ENCODE results near the gene CCDC127. TPM values are rescaled to one million over a fixed set of nuclear protein-coding genes. Genes with fewer than 3 reads are reported as not detected.

CCDC127 gene
- total and polyA plus RNA-seq, 2 of the 13 experiments (the other 11 are each of a cell fraction or from before 2014, with no cell fraction given), result 2.9 to 4.3 TPM

DNA sequence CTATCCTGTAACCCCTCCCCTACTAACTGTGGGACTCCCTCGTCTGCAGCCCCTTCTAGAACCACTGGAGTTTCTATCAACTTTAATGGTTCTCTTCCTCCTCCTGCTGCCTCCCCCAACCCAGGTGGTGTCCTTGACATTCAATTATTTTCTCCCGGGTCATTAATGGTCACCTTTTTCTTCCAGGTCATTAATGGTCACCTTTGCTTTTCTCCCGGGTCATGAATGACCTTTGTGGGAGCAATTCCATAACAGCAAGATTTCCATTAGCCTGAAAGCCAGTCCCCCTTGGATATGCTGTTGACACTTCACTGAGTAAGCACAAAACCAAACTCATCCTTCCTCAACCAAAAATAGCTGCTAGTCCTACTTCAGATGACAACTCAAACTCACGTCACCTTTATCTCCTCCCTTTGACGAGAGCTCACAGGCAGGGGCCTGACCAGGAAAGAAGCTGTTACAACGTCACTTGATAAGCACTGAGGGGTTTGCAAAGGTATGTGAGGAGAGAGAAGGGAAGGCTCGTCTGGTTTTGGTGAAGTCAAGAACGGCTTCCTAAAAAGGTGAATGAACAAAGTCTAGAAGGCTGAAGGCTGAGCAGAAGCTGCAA is 10.9 kb downstream of the CCDC127 start (continued):
- TF ChIP-seq ZNF570 (CRISPR knock-in tag; IDR thresholded peaks at IDR 0.05; ENCODE audit: borderline replicate concordance) (no peak), IRF2 (CRISPR knock-in tag; IDR thresholded peaks at IDR 0.05) (no peak), ZNF12 (CRISPR knock-in tag; IDR thresholded peaks at IDR 0.05) (no peak)
- TF ChIP-seq, protein P1, sequence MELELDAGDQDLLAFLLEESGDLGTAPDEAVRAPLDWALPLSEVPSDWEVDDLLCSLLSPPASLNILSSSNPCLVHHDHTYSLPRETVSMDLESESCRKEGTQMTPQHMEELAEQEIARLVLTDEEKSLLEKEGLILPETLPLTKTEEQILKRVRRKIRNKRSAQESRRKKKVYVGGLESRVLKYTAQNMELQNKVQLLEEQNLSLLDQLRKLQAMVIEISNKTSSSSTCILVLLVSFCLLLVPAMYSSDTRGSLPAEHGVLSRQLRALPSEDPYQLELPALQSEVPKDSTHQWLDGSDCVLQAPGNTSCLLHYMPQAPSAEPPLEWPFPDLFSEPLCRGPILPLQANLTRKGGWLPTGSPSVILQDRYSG (CRISPR knock-in tag; IDR thresholded peaks at IDR 0.05), result no peak

DNA sequence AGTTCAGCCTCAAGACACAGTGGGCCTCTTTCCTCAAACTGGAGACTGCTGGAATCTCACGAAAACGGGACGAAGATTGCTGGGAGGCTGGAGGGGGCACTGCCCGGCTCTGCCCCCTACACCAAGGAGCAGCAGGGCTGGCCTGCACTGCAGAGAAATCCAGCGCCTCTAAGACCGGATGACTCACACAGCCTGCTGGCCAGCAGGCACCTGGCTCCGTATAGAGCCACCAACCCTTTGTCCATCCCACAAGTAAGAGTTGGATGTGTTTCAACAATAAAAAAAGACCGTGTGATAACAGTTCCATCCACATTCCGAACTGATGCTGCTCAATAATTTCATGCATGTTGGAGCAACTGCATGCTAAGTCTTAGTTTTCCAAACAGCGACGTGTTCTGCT is 11.5 kb downstream of the CCDC127 start:
- WGBS (ENCODE audit: low lambda C conversion rate), result 94% methylated on average over 11 of the region's 11 CpGs
- Histone ChIP-seq H2AFZ (ENCODE audit: low read length) (no peak overlapping the region), H3K9me3 (ENCODE audit: low read length) (no peaks in the 10 kb centered on the region), H4K20me1 (ENCODE audit: insufficient read depth, low read length) (peaks cover 18% of the 10 kb centered on the region; the same call in 1 of the 2 replicates), H3K27me3 (ENCODE audit: control insufficient read depth in 1 of 2, insufficient read depth in 2 of 2, low read length in 2 of 2) (no peaks in the 10 kb centered on the region), H3K4me3 (replicated peaks in 1 of 3; ENCODE audit: insufficient read depth in 1 of 3, low read depth in 2 of 3, low read length in 3 of 3) (no peak overlapping the region), H3K27ac (ENCODE audit: extremely low read length, insufficient read depth, low read length) (no peak overlapping the region), H3K36me3 (replicated peaks in 1 of 2; ENCODE audit: control insufficient read depth in 1 of 2, insufficient read depth in 2 of 2, low read length in 2 of 2) (peaks cover 15 to 40% of the 10 kb centered on the region in 2 experiments; a peak in 4 of 5 replicates), H3K79me2 (ENCODE audit: insufficient read depth, low read length) (peaks cover 27% of the 10 kb centered on the region), H3K9ac (ENCODE audit: insufficient read depth, low read depth, low read length) (no peak overlapping the region), H3K4me1 (ENCODE audit: insufficient read depth, low read length) (no peaks in the 10 kb centered on the region), H3K4me2 (ENCODE audit: low read depth, low read length) (no peak overlapping the region)
- POLR2A ChIA-PET, result no interaction called here
- intact Hi-C loops (cut with micrococcal nuclease; ENCODE audit: unreplicated experiment) (no loop called here), in situ Hi-C loops (cut with HindIII; ENCODE audit: extremely low pct_ligation_motif_present, low pct_unique_long_range_greater_than_20kb) (no loop called here)
- ATAC-seq (no peak), DNase-seq (ENCODE audit: low spot score) (no peak), FAIRE-seq (no peak)
- CTCF ChIA-PET (ENCODE audit: low intra/inter-chr PET ratio, low total read pairs), result no interaction called here
- no TSS peak for BruUV-seq (replicated peaks)
- TF ChIP-seq, protein P2, sequence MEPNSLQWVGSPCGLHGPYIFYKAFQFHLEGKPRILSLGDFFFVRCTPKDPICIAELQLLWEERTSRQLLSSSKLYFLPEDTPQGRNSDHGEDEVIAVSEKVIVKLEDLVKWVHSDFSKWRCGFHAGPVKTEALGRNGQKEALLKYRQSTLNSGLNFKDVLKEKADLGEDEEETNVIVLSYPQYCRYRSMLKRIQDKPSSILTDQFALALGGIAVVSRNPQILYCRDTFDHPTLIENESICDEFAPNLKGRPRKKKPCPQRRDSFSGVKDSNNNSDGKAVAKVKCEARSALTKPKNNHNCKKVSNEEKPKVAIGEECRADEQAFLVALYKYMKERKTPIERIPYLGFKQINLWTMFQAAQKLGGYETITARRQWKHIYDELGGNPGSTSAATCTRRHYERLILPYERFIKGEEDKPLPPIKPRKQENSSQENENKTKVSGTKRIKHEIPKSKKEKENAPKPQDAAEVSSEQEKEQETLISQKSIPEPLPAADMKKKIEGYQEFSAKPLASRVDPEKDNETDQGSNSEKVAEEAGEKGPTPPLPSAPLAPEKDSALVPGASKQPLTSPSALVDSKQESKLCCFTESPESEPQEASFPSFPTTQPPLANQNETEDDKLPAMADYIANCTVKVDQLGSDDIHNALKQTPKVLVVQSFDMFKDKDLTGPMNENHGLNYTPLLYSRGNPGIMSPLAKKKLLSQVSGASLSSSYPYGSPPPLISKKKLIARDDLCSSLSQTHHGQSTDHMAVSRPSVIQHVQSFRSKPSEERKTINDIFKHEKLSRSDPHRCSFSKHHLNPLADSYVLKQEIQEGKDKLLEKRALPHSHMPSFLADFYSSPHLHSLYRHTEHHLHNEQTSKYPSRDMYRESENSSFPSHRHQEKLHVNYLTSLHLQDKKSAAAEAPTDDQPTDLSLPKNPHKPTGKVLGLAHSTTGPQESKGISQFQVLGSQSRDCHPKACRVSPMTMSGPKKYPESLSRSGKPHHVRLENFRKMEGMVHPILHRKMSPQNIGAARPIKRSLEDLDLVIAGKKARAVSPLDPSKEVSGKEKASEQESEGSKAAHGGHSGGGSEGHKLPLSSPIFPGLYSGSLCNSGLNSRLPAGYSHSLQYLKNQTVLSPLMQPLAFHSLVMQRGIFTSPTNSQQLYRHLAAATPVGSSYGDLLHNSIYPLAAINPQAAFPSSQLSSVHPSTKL (CRISPR knock-in tag; IDR thresholded peaks at IDR 0.05), result no peak
- no peak for TF ChIP-seq CAMTA2 (CRISPR knock-in tag; IDR thresholded peaks at IDR 0.05; ENCODE audit: borderline replicate concordance)
- TF ChIP-seq ZFP1 (CRISPR knock-in tag; IDR thresholded peaks at IDR 0.05), result no peak
- TF ChIP-seq KMT2A (CRISPR knock-in tag; IDR thresholded peaks at IDR 0.05), result no peak
- TF ChIP-seq ZNF292 (CRISPR knock-in tag; IDR thresholded peaks at IDR 0.05; ENCODE audit: borderline replicate concordance, low read depth), result no peak
- TF ChIP-seq MXD4 (CRISPR knock-in tag; IDR thresholded peaks at IDR 0.05), result no peak
- TF ChIP-seq, protein P3, sequence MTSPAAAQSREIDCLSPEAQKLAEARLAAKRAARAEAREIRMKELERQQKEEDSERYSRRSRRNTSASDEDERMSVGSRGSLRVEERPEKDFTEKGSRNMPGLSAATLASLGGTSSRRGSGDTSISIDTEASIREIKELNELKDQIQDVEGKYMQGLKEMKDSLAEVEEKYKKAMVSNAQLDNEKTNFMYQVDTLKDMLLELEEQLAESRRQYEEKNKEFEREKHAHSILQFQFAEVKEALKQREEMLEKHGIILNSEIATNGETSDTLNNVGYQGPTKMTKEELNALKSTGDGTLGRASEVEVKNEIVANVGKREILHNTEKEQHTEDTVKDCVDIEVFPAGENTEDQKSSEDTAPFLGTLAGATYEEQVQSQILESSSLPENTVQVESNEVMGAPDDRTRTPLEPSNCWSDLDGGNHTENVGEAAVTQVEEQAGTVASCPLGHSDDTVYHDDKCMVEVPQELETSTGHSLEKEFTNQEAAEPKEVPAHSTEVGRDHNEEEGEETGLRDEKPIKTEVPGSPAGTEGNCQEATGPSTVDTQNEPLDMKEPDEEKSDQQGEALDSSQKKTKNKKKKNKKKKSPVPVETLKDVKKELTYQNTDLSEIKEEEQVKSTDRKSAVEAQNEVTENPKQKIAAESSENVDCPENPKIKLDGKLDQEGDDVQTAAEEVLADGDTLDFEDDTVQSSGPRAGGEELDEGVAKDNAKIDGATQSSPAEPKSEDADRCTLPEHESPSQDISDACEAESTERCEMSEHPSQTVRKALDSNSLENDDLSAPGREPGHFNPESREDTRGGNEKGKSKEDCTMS (CRISPR knock-in tag; conservative IDR thresholded peaks at IDR 0.05), result no peak
- TF ChIP-seq NFE2L1 (CRISPR knock-in tag; IDR thresholded peaks at IDR 0.05; ENCODE audit: borderline replicate concordance), result no peak
- no peak for TF ChIP-seq KDM1A (CRISPR knock-in tag; IDR thresholded peaks at IDR 0.05)
- TF ChIP-seq ZNF570 (CRISPR knock-in tag; IDR thresholded peaks at IDR 0.05; ENCODE audit: borderline replicate concordance), result no peak
- no peak for TF ChIP-seq ZNF598 (CRISPR knock-in tag; IDR thresholded peaks at IDR 0.05; ENCODE audit: borderline replicate concordance)
- no peak for TF ChIP-seq RBM39 (IDR thresholded peaks at IDR 0.05; ENCODE audit: low read depth, low read length, poor library complexity, severe bottlenecking)
- no peak for TF ChIP-seq ZNF589 (CRISPR knock-in tag; conservative IDR thresholded peaks at IDR 0.05)
- no peak for TF ChIP-seq ZNF160 (CRISPR knock-in tag; IDR thresholded peaks at IDR 0.05)

Measured in HepG2 (cell line).